GM12891 (cell line): ENCODE results near the gene PLA2G5.
"Not testable (repeated sequence)": the region's sequence is repeated elsewhere in the genome, so short reads cannot be mapped to it uniquely, and the experiment has no call there.

Experiments
- DNase-seq: peaks from one replicate; pipeline ENCODE4 v3.0.0; 2011; ENCODE audit warnings: low spot score; ENCODE audit not compliant: insufficient read length
- FAIRE-seq: peaks from 2 replicates; lab custom pipeline; 2011; peaks lifted over from hg19 to GRCh38; lab: Jason Lieb, UNC
- PAX5 ChIP-seq: IDR thresholded peaks from 2 replicates; pipeline ENCODE4 v1.6.1; 2011; ENCODE audit warnings: low read length, moderate library complexity, mild to moderate bottlenecking; ENCODE audit not compliant: insufficient read depth, severe bottlenecking
- POLR2A ChIP-seq: IDR thresholded peaks from 2 replicates; pipeline ENCODE4 v1.6.1; 2011; ENCODE audit warnings: low read depth, low read length, control low read depth
- POLR2AphosphoS5 ChIP-seq: IDR thresholded peaks from 2 replicates; pipeline ENCODE4 v1.6.1; 2011; ENCODE audit warnings: low read depth, low read length, control low read depth
- POU2F2 ChIP-seq: IDR thresholded peaks from 2 replicates; pipeline ENCODE4 v1.6.1; 2011; ENCODE audit warnings: low read depth, mild to moderate bottlenecking, control low read depth, low read length, moderate library complexity
- SPI1 ChIP-seq: IDR thresholded peaks from 2 replicates; pipeline ENCODE4 v1.6.1; 2011; ENCODE audit warnings: low read depth, low read length, control low read depth
- TAF1 ChIP-seq: IDR thresholded peaks from 2 replicates; pipeline ENCODE4 v1.6.1; 2011; ENCODE audit warnings: low read depth, low read length, control low read depth

Gene PLA2G5

GRCh38 chr1:20035114-20035513 is 34.9 kb upstream of the PLA2G5 start:
- no peak for DNase-seq
- FAIRE-seq, result no peak
- TF ChIP-seq POLR2AphosphoS5 (no peak), POLR2A (no peak), SPI1 (no peak), TAF1 (no peak), POU2F2 (no peak), PAX5 (no peak)

DNA sequence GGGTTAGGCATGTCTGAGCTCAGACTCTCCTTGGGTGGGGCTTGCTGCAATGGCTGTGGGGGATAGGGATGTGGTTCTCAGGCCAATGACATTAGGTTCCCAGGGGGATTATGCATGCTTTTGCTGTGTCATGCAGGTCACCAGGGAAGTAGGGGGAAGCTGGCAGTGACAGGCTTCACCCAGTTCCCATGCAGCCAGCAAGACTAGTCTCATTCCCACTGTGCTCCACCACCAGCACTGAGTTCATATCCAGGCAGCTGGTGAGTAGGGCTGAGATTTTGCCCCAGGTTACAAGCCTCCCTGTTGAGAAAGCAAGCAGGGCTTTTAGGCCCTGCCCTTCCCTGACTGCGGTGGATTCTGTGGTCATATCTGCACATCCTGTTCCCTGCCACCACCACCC is 32.1 kb upstream of the PLA2G5 start:
- no peak for DNase-seq
- peak; percentile 41 for FAIRE-seq
- TF ChIP-seq SPI1 (no peak), POU2F2 (no peak)

DNA sequence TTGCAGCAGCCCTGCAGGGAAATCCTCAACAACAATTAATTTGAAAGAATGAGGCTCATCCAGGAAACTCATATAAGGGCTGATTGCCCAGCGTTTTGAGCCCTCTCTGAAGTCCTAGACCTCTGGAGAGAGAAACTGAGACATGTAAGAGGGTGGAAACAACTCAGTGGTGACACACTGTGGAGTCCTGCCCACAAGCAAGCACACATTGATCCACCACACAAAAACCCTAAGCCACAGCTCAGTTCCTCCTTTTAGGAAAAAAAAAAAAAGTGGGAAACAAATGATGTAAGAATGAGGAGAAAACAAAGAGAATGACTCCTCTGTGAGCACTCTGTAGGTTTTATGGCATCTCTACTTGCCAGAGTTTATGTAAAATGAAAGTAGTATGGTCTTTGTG is 22.9 kb upstream of the PLA2G5 start:
- DNase-seq (no peak), FAIRE-seq (no peak)
- TF ChIP-seq SPI1, result peak; percentile 18; the same call in 1 of the 2 replicates
- no peak for TF ChIP-seq POU2F2

GRCh38 chr1:20048563-20048962 is 21.4 kb upstream of the PLA2G5 start:
- DNase-seq (no peak), FAIRE-seq (no peak)
- TF ChIP-seq PAX5, result no peak
- no peak for TF ChIP-seq TAF1
- TF ChIP-seq POLR2A, result no peak
- no peak for TF ChIP-seq SPI1
- TF ChIP-seq POLR2AphosphoS5, result no peak

GRCh38 chr1:20049056-20049798 is 20.8 kb upstream of the PLA2G5 start:
- DNase-seq, FAIRE-seq: not testable (repeated sequence)

DNA sequence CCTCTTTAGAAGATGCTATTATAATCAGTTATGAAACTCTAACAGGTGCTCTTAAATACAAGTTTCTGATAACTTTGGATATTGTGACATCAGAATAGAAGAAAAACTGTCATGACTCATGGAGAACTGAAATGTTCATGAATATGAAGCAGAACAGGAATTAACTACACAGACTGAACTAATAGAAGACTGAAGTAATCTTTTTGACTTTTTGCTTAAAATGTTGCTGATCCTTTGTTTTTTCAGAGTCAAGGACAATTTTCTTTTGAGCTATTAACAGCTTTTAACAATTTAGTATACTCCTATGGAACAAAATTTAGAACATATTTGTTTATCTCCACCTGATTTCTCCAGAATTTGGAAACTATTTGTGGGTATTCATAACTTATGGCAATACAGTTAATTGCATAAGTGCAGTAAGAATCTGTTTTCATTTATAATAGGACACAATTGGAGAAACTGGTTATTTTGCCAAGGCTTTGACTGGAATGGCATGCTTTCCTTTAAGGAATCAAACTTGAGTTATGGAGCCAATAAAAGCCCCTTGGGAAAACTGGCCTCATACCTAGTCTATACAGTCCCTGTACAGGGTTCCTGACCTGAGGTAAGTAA is 18.7 kb upstream of the PLA2G5 start:
- FAIRE-seq (no peak), DNase-seq (no peak)
- TF ChIP-seq POLR2AphosphoS5, result no peak
- TF ChIP-seq POU2F2, result no peak
- TF ChIP-seq TAF1, result no peak
- TF ChIP-seq POLR2A, result no peak
- no peak for TF ChIP-seq SPI1
- no peak for TF ChIP-seq PAX5

GRCh38 chr1:20052386-20052785 is 17.6 kb upstream of the PLA2G5 start:
- DNase-seq, result no peak
- TF ChIP-seq POLR2AphosphoS5 (no peak), SPI1 (no peak), TAF1 (no peak), POU2F2 (no peak), POLR2A (no peak), PAX5 (no peak)
- FAIRE-seq, result no peak

DNA sequence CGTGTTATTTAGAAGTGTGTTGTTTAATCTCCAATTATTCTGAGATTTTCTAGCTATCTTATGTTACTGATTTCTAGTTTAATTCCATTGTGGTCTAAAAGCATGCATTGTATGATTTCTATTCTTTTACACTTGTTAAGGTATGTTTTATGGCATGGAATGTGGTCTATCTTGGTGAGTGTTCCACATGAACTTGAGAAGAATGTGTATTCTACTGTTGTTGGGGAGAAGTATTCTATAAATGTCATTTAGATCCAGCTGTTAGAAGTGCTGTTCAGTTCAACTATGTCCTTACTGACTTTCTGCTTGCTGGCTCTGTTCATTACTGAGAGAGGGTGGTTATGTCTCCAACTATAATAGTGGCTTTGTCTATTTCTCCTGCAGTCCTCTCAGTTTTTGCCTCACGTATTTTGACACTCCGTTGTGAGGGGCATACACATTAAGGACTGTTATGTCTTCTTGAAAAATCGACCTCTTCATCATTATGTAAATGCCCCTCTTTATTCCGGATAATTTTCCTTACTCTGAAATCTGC is 12.0 kb upstream of the PLA2G5 start:
- DNase-seq (no peak), FAIRE-seq (no peak)
- TF ChIP-seq TAF1 (no peak), POLR2AphosphoS5 (no peak), PAX5 (no peak), POLR2A (no peak), POU2F2 (no peak), SPI1 (no peak)

GRCh38 chr1:20058531-20058930 is 11.5 kb upstream of the PLA2G5 start:
- TF ChIP-seq SPI1, result 0 out of 2 replicates have a peak, but pooled peaks have one; percentile 11
- no peak for TF ChIP-seq POLR2AphosphoS5
- TF ChIP-seq TAF1, result no peak
- DNase-seq, result no peak
- FAIRE-seq, result peak; percentile 54

GRCh38 chr1:20059847-20060246 is 10.1 kb upstream of the PLA2G5 start:
- FAIRE-seq (peak; percentile 93), DNase-seq (no peak)
- no peak for TF ChIP-seq PAX5
- TF ChIP-seq POLR2A, result no peak
- TF ChIP-seq POLR2AphosphoS5, result no peak
- peak; percentile 96 for TF ChIP-seq SPI1
- TF ChIP-seq POU2F2, result no peak
- no peak for TF ChIP-seq TAF1

DNA sequence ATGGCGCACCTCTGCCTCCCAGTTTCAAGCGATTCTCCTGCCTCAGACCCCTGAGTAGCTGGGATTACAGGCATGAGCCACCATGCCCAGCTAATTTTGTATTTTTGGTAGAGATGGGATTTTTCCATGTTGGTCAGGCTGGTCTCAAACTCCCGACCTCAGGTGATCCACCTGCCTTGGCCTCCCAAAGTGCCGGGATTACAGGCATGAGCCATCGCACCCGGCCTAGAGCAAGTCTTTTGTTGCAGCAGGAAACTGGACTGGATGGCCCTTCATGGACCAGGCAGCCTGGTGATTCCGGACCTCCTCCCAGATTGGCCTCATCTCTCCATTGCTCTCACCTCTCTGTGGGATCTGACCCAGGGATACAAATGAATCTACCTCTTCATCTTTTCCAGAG is 9.2 kb upstream of the PLA2G5 start:
- not testable (repeated sequence) for DNase-seq, FAIRE-seq
